Activated effector memory CD4-positive, alpha-beta T cell treated with anti-CD3 and anti-CD28 coated beads, Interleukin-2, amount 50 U/mL, for 16 hours (primary cell): ENCODE data around the gene UFSP2.
A peak's percentile ranks its signal among the peaks of the same experiment; 100 is the strongest.

Experiments used
- DNase-seq: peaks from one replicate; pipeline ENCODE4 v3.0.0-alpha.2; 2020

Gene UFSP2

DNA sequence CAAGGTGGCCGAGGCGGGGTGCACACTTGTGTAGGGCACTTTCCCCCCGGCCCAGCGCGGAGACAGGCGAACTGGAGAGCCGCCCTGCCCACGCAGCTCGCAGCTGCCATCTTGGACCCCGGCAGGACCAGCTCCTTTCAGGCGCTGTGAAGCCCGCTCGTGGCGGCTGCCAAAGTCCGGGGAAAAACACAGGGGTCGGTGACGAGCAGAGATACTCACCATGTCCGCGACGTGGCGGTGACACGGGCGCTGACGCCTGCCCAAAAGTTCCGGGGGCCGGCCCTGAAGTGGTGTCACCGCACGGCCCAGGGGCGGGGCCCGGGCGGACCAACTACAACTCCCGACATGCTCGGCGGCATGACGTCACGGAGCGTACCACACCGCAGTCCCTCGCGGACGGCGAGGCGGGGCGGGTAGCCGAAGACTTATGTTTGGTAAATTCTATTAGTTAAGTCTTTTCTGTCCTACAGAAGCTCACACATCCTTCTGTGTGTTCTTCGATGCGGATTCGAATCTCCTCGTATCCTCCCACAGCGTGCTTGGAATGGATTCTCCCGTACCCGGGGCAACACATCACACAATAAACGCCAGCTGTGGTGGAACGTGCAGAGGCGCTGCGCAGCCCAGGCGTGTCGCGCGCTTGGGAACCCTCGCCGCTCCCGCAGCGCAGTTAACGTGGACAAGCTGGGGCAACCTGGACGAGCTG is at the start of gene UFSP2:
UFSP2 (minus strand) TSS at position 318 of the 706 bp plus-strand sequence; CDS start at position 222, 96 bp downstream.
- peak; percentile 96 for DNase-seq

DNA sequence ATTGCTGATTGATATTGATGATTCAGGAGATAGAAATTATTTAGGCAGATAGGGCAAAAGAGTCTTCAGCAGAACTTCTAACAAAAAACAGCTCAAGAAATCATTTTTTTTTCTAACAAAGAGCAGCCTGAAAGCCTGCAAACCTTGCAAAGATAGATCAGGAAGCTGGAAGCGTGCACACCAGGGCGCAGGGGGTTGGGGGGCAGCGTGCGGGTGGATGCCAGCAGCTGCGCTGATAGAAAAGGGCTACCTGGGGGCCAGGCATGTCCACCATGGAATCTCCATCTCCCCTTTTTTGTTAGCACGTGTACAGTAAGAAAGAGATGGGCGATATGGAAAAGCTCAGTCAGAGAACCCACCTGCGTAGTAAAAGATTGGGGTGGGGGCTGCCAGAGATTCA is 47.5 kb upstream of the UFSP2 start:
- DNase-seq = no peak

- no peak for DNase-seq
Measured at GRCh38 chr4:185472103-185472542, 46.4 kb upstream of the UFSP2 start.

GRCh38 chr4:185471235-185472102 is 45.7 kb upstream of the UFSP2 start, which contains the start of gene CCDC110:
Gene CCDC110 (minus strand): TSS chr4:185471733. CDS start chr4:185471683, 50 bp downstream.
- peak; percentile 95 for DNase-seq

DNA sequence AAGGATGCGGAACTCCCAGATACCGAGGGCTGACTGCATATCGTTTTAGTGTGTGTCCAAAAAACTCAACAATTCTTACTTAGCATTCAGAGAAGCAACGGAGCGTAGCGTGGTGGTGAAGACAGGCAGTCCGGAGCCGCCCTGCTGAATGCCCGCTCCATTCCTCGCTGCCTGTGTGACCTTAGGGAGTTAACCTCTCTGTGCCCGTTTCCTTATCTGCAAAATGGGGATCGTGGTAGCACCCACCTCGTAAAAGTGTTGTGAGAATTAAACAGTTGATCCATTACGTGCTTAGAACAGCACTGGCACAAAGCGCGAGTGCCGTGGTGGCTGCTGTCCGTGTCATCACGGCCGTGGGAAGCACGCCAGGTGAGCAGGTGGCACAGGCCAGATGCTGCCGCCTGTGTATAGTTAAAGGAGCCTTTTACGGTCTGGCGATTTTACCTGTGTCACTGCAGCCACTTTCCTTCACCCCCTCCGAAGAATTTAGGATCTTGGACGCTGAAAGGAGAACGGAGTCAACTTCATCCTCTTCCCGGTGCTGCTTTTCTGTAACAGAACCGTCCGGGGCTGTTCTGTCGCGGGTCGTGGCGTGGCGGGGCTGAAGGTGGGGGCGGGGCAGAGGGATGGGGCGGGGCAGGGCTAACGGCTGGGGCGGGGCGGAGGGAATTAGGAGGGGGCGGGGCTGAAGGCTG is 44.9 kb upstream of the UFSP2 start:
- peak; percentile 83 for DNase-seq

DNA sequence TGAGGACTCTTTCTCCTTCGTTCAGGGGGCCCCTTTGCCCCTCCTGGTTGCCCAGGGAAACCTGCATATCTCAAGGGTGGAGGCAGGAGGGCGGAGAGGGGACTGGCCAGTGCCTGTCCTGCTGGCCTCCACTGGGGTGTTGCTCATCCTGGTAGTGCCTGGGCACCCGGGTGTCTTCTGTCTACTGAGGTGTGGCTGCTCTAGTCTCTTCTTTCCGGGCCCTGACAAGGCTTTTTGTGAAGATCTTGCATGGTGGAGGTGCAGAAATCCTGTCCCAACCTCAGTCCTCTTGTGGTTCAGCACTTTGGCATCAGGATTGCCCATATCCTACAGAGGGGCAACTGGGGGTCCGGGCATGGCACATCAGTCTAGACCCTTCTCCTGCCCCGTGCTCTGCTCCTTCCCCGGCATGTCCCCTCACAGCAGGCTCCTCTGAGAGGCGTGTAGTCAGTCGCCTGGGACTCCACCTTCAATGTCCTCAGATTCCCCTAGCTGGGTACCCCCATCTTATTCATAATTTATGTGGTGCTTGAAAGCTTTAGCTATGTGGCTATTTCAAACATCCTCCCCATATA is 43.9 kb upstream of the UFSP2 start:
- no peak for DNase-seq

DNA sequence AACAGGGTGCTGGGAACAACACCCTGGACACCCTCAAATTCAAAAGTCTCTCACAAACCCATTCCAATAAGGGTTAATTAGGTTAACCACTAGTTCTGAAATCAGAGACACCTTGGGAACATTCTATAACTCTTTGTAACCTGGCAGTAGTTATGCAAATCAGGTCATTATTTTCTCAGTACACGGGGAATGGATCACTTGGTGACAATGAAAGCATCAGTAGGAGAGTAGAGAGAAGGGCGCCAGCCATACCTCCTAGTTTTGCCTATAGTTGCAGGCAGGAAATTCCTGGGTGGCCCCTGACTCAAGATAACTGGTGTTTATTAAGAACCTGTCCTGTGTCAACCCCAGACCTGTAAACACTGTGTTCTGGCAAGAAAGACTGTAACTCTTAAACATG is 43.2 kb upstream of the UFSP2 start:
- no peak for DNase-seq

GRCh38 chr4:185467991-185468390 is 42.2 kb upstream of the UFSP2 start:
- DNase-seq = no peak

DNA sequence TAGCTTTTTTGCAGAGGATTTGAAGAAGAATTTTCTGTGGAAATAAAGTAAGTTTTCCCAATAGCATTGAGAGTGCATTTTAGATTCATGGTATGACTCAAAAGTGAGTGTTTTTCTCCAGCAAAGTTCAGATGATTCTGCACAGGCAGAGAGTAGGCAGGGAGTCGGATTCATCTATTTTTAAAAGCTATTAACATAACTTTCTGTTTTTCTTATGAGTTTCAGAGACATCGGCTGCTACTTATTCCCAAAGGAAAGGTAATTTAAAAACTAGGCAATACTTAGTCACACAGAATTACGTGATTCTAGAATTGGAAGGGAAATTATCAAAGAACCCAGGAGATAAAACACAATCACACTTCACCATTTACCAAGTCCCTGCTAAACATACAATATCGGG is 41.3 kb upstream of the UFSP2 start:
- DNase-seq = no peak

DNA sequence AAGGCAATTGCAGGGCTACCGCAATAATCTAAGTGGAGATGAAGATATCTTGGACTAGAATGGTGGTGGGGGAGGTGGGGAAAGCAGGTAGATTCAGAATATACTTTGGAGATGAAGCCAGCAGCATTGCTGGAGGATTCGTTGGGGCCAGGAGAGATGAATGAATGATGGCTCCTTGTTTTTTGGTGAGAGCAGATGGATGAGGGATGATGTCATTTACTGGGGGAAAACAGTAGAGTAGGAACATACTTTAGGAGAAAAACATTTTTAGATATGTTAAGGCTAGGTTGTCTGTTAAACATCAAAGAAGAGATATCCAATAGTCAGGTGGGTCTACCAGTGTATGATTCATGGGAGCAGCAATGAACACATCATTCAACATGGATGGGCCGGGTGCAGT is 39.9 kb upstream of the UFSP2 start:
- DNase-seq = no peak

DNA sequence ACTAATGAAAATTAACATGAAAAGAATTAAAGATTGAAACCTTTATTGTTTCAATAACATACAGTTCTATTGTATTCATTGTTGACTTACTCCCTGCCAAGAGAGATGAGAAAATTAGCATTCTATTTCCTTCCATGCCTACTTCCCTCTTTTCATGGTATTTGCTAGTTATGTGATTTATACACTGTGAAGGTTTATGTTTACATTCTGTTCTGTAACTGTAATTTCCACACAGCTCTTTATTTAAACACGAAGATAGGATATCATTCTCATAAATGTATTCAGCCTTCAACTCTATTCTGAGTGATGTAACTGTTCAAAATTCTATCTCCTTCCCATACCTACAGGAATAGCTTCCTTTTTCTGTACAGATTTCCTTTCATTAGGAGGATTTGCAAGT is 39.1 kb upstream of the UFSP2 start:
- no peak for DNase-seq

GRCh38 chr4:185464183-185464582 is 38.4 kb upstream of the UFSP2 start:
- DNase-seq = no peak

GRCh38 chr4:185463541-185463940 is 37.8 kb upstream of the UFSP2 start:
- DNase-seq = no peak

GRCh38 chr4:185461565-185461964 is 35.8 kb upstream of the UFSP2 start:
- DNase-seq = no peak

DNA sequence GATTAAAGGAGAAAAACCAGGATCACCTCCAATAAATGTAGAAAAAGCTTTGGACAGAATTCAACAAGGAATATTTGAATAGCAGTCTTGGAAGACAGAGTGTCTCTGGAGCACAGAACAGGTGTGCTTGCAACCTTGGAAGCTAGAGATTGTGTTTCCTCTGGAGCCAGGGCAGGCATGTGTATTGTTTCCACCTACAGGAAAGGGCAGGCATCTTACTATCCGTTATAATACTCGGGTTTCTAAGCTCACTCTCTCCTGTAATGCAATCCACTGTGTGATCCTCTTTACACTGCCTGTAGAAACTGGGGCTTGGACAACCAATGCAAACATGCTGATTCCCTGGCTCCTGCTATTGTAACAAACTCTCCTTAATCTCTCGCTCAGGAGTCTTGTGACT is 31.4 kb upstream of the UFSP2 start:
- DNase-seq = no peak

- no peak for DNase-seq
Measured at GRCh38 chr4:185456131-185456530, 30.4 kb upstream of the UFSP2 start.

DNA sequence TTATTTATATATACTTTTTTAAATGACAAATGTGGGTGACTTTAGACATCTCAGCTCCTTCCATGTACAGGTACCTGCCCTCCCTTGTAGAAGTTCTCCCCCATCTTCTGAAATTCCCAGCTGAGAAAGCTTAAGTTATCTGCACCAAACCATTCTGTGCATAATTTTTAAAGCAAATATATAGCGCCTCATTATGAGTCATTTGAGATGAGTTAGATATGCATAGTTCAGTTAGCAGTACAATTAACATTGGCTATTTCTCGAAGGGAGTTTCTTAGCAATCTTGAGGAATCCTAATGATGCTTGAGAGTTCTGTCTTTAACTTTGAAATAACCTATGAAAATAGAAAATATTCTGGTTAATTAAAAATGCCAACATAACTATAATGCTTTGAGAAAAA is 19.4 kb upstream of the UFSP2 start:
- no peak for DNase-seq

DNA sequence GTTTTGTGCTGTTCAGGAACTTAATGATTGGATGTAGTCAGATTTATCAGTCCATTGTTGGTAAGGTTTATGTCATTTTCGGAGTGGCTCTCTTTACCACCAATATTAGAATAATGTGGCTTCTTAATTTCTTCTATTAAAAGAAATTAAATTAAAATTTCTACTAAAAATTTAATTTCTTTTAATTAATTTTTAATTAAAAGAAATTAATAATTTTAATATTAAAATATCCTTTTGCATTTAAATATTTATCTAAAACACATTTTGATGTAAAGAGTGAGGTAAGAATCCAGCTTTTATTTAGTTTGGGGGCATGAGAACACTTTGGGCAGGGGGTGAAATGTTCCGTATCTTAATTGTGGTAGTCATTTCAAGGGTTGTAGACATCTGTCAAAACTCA is 15.7 kb upstream of the UFSP2 start:
- no peak for DNase-seq

- no peak for DNase-seq
Measured at GRCh38 chr4:185437809-185438208, 12.0 kb upstream of the UFSP2 start.

GRCh38 chr4:185435466-185435865 is 9.7 kb upstream of the UFSP2 start:
- no peak for DNase-seq

GRCh38 chr4:185429660-185430059 is 3.9 kb upstream of the UFSP2 start:
- DNase-seq = no peak

DNA sequence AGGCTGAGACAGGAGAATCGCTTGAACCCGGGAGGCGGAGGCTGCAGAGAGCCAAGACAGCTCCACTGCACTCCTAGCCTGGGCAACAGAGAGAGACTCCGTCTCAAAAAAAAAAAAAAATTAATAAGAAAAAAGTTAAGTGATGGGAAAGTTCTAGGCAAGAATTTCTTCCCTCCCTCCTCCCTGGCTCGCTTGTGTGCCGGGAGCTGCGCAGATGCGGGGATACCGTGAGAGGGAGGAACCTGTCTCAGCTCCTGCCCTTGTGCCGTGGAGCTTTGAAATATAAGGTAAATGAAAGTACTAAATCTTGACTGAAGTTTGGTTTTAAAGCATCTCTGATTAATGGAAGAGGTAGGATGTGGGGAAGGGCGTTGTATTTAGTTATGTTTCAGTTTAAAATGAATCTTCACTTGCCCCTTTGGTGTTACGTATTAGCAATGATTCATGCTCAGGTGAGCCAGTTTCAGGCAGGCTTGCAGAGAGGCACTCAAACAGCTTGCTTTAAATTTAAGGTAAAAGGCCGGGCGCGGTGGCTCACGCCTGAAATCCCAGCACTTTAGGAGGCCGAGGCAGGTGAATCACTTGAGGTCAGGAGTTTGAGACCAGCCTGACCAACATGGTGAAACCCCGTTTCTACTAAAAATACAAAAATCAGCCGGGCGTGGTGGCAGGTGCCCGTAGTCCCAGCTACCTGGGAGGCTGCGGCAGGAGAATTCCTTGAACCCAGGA is 1.4 kb upstream of the UFSP2 start:
- DNase-seq = no peak
